IMR-90 (cell line): ENCODE data around the gene CDT1. TPM values are rescaled to one million over a fixed set of nuclear protein-coding genes. Genes with fewer than 3 reads are reported as not detected.

Source experiments
- RAD21 ChIP-seq: IDR thresholded peaks from 2 replicates; pipeline ENCODE4 v1.6.1; 2012; ENCODE audit warnings: low read length, improper control_type of control experiment
- polyA plus RNA-seq, 3 experiments: library from polyadenylated mRNA; depleted of rRNA; stranded (reverse); fragments of >200 nt; gene quantifications; 2 replicates each; pipeline ENCODE4 v1.2.3, GENCODE V29; 2012; ENCODE audit warnings: low replicate concordance in 1 of 3
- total RNA-seq: library from RNA; depleted of rRNA; stranded (reverse); fragments of >200 nt; gene quantifications from 2 replicates; pipeline ENCODE4 v1.2.3, GENCODE V29; 2012; rRNA removed

Gene CDT1
- total and polyA plus RNA-seq, 2 of the 4 experiments (the other 2 are of a cell fraction) = 3.2 to 11.8 TPM

DNA sequence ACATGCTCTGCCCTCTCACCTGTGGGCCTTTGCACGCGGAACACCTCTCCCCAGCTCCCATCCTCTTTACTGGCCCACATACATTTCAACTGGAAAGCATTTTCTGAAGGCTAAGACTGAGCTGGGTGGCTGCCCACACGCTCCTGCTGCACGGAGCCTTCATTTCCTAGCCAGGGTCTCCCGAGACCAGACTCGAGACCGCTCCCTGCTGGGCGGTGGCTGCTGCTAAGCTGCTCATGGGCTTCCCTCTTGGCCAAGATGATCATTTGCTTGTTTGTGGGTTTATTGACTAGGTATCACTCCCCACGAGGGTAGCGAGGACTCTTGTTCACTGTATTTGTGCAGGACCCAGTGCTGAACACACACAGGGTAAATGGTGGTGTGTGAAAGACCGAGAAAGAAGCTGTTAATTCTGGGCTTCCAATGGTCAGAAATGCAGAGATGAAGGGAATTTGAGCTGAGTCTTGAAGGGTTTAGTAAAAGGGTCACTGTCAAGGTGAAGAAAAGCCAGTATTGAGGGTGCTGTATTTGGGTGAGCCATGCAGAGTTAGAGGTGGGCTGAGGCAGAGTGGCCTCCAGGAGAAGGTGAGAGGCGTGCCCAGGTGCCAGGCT, 54.2 kb downstream of the CDT1 start (continued):
- peak; percentile 68 for TF ChIP-seq RAD21

Other genes with a start within 250 kb of the CDT1 start
- 3.4 and 4.2 TPM in 2 replicates for gene ZC3H18, start 233.4 kb upstream of the CDT1 start, total RNA-seq
- 21.3 and 22.7 TPM in 2 replicates for gene ZC3H18, start 233.4 kb upstream of the CDT1 start, polyA plus RNA-seq (2012; rRNA removed)
- gene IL17C, start 165.2 kb upstream of the CDT1 start, total RNA-seq = not detected in 2 replicates
- gene IL17C, start 165.2 kb upstream of the CDT1 start, polyA plus RNA-seq (2012; rRNA removed) = 0.09 TPM in 1 of 2 replicates, not detected in the other
- 65.6 and 90.5 TPM in 2 replicates for gene CYBA, start 152.7 kb upstream of the CDT1 start, total RNA-seq
- 169 and 228 TPM in 2 replicates for gene CYBA, start 152.7 kb upstream of the CDT1 start, polyA plus RNA-seq (2012; rRNA removed)
- gene MVD, start 140.7 kb upstream of the CDT1 start, total RNA-seq = 17.2 and 18.3 TPM in 2 replicates
- gene MVD, start 140.7 kb upstream of the CDT1 start, polyA plus RNA-seq (2012; rRNA removed) = 28.4 and 33.1 TPM in 2 replicates
- gene SNAI3, start 117.3 kb upstream of the CDT1 start, total RNA-seq = not detected in 2 replicates
- gene SNAI3, start 117.3 kb upstream of the CDT1 start, polyA plus RNA-seq (2012; rRNA removed) = 0.21 and 0.34 TPM in 2 replicates
- gene RNF166, start 97.4 kb upstream of the CDT1 start, total RNA-seq = 6.9 and 8.1 TPM in 2 replicates
- 17.4 and 24.1 TPM in 2 replicates for gene RNF166, start 97.4 kb upstream of the CDT1 start, polyA plus RNA-seq (2012; rRNA removed)
- gene CTU2, start 97.3 kb upstream of the CDT1 start, total RNA-seq = 12.8 and 12.9 TPM in 2 replicates
- gene CTU2, start 97.3 kb upstream of the CDT1 start, polyA plus RNA-seq (2012; rRNA removed) = 18.4 and 23.4 TPM in 2 replicates
- gene PIEZO1, start 18.6 kb upstream of the CDT1 start, total RNA-seq = 36.2 and 48.6 TPM in 2 replicates
- 372 and 392 TPM in 2 replicates for gene PIEZO1, start 18.6 kb upstream of the CDT1 start, polyA plus RNA-seq (2012; rRNA removed)
- 40.5 and 41.7 TPM in 2 replicates for gene APRT, start 8.1 kb downstream of the CDT1 start, total RNA-seq
- 157 and 209 TPM in 2 replicates for gene APRT, start 8.1 kb downstream of the CDT1 start, polyA plus RNA-seq (2012; rRNA removed)
- gene GALNS, start 53.2 kb downstream of the CDT1 start, total RNA-seq = 7.2 TPM in 2 replicates
- gene GALNS, start 53.2 kb downstream of the CDT1 start, polyA plus RNA-seq (2012; rRNA removed) = 30.2 and 32.5 TPM in 2 replicates
- gene TRAPPC2L, start 53.3 kb downstream of the CDT1 start, total RNA-seq = 84.2 and 102 TPM in 2 replicates
- 109 and 112 TPM in 2 replicates for gene TRAPPC2L, start 53.3 kb downstream of the CDT1 start, polyA plus RNA-seq (2012; rRNA removed)
- gene PABPN1L, start 62.9 kb downstream of the CDT1 start, total RNA-seq = not detected in 2 replicates
- gene PABPN1L, start 62.9 kb downstream of the CDT1 start, polyA plus RNA-seq (2012; rRNA removed) = not detected in 2 replicates
- not detected in 2 replicates for gene CBFA2T3, start 173.4 kb downstream of the CDT1 start, total RNA-seq
- not detected in 2 replicates for gene CBFA2T3, start 173.4 kb downstream of the CDT1 start, polyA plus RNA-seq (2012; rRNA removed)